ENCODE measurements around the gene PIK3R1.

Gene PIK3R1

DNA sequence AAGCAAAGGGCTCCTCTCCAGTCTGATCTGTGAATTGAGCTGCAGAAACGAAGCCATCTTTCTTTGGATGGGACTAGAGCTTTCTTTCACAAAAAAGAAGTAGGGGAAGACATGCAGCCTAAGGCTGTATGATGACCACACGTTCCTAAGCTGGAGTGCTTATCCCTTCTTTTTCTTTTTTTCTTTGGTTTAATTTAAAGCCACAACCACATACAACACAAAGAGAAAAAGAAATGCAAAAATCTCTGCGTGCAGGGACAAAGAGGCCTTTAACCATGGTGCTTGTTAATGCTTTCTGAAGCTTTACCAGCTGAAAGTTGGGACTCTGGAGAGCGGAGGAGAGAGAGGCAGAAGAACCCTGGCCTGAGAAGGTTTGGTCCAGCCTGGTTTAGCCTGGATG lies 82.1 kb downstream of the PIK3R1 start:
- H3K4me3 ChIP-seq (ENCODE audit: low read length) = no peak overlapping the region
- H3K9ac ChIP-seq (ENCODE audit: low read depth, low read length) = no peak overlapping the region
- H3K27me3 ChIP-seq (ENCODE audit: insufficient read depth, low read length) = no peaks in the 10 kb centered on the region
- no peaks in the 10 kb centered on the region for H3K9me3 ChIP-seq (ENCODE audit: insufficient read depth, low read depth, low read length)
- no peaks in the 10 kb centered on the region for H3K4me1 ChIP-seq (ENCODE audit: insufficient read depth, low read length)
- H3K27ac ChIP-seq (ENCODE audit: low read depth, low read length) = no peak overlapping the region
- WGBS = 85% methylated on average over 4 of the region's 4 CpGs
- peaks cover 61% of the 10 kb centered on the region for H3K36me3 ChIP-seq (ENCODE audit: insufficient read depth, low read length)

DNA sequence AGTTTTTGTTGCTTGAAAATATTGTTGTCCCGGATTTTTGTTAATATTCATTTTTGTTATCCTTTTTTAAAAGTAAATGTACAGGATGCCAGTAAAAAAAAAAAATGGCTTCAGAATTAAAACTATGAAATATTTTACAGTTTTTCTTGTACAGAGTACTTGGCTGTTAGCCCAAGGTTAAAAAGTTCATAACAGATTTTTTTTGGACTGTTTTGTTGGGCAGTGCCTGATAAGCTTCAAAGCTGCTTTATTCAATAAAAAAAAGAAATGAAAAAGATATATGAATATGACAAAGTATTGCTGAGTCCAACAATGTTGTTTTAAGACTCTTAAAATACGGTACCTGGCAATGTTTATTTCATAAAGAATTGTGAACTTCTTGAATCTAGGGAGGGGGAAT lies 82.9 kb downstream of the PIK3R1 start:
- Histone ChIP-seq H3K9ac (ENCODE audit: low read depth, low read length) (no peak overlapping the region), H3K4me1 (ENCODE audit: insufficient read depth, low read length) (no peaks in the 10 kb centered on the region), H3K4me3 (ENCODE audit: low read length) (no peak overlapping the region), H3K27me3 (ENCODE audit: insufficient read depth, low read length) (no peaks in the 10 kb centered on the region), H3K36me3 (ENCODE audit: insufficient read depth, low read length) (peaks cover 53% of the 10 kb centered on the region), H3K27ac (ENCODE audit: low read depth, low read length) (no peak overlapping the region), H3K9me3 (ENCODE audit: insufficient read depth, low read depth, low read length) (no peaks in the 10 kb centered on the region)
- WGBS = 96% methylated on average over 1 of the region's 2 CpGs

DNA sequence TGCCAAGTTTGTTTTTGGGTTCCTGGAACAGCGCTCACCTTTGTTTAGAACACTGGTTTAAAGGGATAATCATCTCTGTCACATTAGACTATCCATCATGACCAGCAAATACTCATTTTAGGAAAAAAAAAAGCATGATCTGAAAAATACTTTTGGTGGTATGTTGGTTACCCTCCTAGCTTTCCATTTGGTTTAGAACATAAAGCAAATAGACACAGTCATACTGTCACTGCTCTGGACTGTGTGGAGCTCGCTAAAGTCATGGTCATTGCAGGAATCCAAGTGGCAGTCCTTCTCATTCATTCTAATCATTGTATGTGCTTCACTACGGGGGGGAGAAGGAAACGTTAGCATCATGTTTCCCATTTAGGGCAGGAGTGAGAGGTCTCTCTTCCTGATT lies 83.5 kb downstream of the PIK3R1 start:
- Histone ChIP-seq H3K9me3 (ENCODE audit: insufficient read depth, low read depth, low read length) (no peaks in the 10 kb centered on the region), H3K36me3 (ENCODE audit: insufficient read depth, low read length) (peaks cover 47% of the 10 kb centered on the region)
- WGBS = 85% methylated on average over 4 of the region's 4 CpGs

DNA sequence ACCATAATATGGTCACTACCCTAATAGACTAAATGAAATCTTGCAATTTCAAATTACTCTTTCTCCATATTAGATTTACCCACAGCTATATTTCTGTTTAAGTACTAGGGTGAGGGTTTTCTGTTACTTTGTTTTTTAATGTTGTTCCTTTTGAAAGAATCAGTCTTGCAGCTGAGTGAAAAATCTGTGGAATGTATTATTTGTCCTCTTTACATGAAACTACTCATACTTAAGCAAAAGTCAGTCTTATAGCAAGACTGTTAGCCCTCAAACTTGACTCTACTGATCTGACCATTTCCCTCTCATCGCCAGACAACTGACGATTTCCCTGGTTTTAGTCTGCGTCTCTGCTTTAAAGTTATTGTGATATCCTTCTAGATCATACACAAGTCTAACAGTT lies 84.0 kb downstream of the PIK3R1 start:
- no peaks in the 10 kb centered on the region for H3K9me3 ChIP-seq (ENCODE audit: insufficient read depth, low read depth, low read length)
- no peaks in the 10 kb centered on the region for H3K4me1 ChIP-seq (ENCODE audit: insufficient read depth, low read length)
- H3K36me3 ChIP-seq (ENCODE audit: insufficient read depth, low read length) = peaks cover 42% of the 10 kb centered on the region
- 93% methylated on average over 3 of the region's 3 CpGs for WGBS
- no peak overlapping the region for H3K4me3 ChIP-seq (ENCODE audit: low read length)
- H3K27me3 ChIP-seq (ENCODE audit: insufficient read depth, low read length) = no peaks in the 10 kb centered on the region
- H3K27ac ChIP-seq (ENCODE audit: low read depth, low read length) = no peak overlapping the region
- no peak overlapping the region for H3K9ac ChIP-seq (ENCODE audit: low read depth, low read length)

More for the DNA sequence above, 83.5 kb downstream of the PIK3R1 start:
- H3K4me3 ChIP-seq (ENCODE audit: low read length) = no peak overlapping the region
- H3K27me3 ChIP-seq (ENCODE audit: insufficient read depth, low read length) = no peaks in the 10 kb centered on the region
- no peak overlapping the region for H3K27ac ChIP-seq (ENCODE audit: low read depth, low read length)
- H3K9ac ChIP-seq (ENCODE audit: low read depth, low read length) = no peak overlapping the region
- H3K4me1 ChIP-seq (ENCODE audit: insufficient read depth, low read length) = no peaks in the 10 kb centered on the region

DNA sequence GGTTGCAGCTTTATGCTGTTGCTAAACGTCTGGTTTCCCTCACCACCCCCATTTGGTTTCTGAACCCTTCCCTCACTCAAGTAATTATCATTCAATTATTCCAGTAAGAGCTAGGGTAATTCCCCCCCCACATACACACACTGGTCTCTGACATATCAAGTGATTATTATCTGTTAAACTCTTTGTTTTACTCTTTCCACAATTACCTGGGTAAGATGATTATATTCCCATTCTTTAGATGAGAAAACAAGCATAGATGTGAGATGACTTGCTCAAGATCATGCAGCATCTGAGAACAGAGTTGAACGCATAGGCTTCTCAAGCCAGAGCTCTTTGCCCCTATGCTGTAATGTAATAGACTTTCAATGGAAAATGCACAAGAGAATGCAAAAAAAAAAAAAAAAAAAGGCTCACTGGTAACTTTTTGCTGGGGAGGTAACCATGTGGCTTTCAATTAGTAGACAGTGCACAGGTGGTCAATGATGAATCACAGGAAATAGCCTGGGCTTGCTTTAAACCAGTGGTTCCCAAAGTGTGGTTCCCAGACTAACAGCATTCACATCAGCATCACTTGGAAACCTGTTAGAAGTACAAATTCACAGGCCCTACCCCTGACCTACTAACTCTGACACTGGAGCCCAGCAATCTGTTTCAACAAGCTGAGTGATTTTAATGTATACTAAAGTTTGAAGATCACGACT lies 87.6 kb downstream of the PIK3R1 start:
- Histone ChIP-seq H3K36me3 (ENCODE audit: insufficient read depth, low read length) (peaks cover 8% of the 10 kb centered on the region), H3K9ac (ENCODE audit: low read depth, low read length) (no peak overlapping the region), H3K4me3 (ENCODE audit: low read length) (no peak overlapping the region), H3K27me3 (ENCODE audit: insufficient read depth, low read length) (no peaks in the 10 kb centered on the region), H3K4me1 (ENCODE audit: insufficient read depth, low read length) (no peaks in the 10 kb centered on the region), H3K27ac (ENCODE audit: low read depth, low read length) (no peak overlapping the region), H3K9me3 (ENCODE audit: insufficient read depth, low read depth, low read length) (no peaks in the 10 kb centered on the region)
- WGBS = 72% methylated on average over 2 of the region's 3 CpGs

DNA sequence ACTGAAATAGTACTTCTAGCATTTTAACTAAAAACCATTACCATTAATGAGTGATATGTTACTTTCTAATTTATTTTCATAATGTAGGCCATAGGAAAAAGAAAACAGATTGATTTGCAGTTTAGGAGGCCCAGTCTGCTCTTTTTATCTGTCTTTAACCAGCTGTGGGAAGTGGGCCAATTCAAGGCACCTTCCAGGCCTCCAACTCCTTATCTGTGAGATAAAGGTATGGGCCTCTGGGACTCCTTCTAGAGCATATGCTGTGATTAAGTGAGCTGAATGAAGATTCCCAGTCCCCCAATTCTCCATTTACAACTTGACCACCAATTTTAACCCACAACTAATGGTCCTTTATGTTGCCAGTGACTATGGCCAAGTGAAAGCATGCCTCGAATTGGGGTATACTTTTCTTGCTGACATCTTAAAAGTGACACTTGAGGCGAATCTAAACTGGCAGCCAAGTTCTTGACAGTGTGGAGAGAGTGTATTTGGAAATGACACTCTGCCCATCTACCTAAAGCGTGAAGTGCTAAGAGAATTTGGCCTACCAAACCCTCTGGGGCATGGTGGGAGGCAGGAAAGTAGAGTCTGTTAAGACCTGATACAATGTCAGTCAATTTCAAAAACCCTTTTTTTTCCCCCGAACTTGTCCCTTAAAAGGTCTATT lies 88.3 kb downstream of the PIK3R1 start:
- Histone ChIP-seq H3K9me3 (ENCODE audit: insufficient read depth, low read depth, low read length) (no peaks in the 10 kb centered on the region), H3K4me3 (ENCODE audit: low read length) (no peak overlapping the region), H3K4me1 (ENCODE audit: insufficient read depth, low read length) (no peaks in the 10 kb centered on the region), H3K27ac (ENCODE audit: low read depth, low read length) (no peak overlapping the region), H3K9ac (ENCODE audit: low read depth, low read length) (no peak overlapping the region), H3K27me3 (ENCODE audit: insufficient read depth, low read length) (no peaks in the 10 kb centered on the region), H3K36me3 (ENCODE audit: insufficient read depth, low read length) (0 out of 2 replicates have a peak, but pooled peaks cover 1% of the 10 kb centered on the region)
- 90% methylated on average over 4 of the region's 4 CpGs for WGBS

DNA sequence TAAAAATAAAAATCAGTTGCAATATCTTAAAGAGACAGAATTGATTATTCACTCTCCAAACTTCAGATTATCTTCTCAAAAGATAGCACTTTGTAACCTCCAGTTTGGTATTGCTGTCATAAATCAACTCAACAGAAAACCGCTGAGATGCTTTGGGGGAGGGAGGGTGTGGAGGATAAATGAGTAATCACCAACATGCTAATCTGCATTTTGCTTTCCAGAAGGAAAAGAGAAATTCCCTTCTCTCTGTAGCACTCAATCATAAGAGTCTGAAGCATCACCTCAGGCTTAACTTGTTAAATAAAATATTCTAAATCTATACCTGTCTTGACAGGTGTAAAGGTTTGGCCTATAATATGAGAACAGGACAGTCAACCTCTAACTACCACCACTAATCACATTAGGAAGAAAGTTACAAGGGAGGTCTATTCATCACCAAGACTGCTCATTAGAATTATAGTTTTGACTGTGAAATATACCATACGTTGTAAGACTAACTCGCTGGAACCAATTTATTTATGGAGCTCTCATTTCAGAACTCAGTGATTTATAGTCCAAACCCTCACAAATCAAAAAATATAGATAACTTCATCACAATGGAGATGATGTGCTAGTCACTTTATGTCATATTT lies 89.0 kb downstream of the PIK3R1 start:
- WGBS = 91% methylated on average over 3 of the region's 3 CpGs
- no peak overlapping the region for H3K27ac ChIP-seq (ENCODE audit: low read depth, low read length)
- no peak overlapping the region for H3K9ac ChIP-seq (ENCODE audit: low read depth, low read length)

DNA sequence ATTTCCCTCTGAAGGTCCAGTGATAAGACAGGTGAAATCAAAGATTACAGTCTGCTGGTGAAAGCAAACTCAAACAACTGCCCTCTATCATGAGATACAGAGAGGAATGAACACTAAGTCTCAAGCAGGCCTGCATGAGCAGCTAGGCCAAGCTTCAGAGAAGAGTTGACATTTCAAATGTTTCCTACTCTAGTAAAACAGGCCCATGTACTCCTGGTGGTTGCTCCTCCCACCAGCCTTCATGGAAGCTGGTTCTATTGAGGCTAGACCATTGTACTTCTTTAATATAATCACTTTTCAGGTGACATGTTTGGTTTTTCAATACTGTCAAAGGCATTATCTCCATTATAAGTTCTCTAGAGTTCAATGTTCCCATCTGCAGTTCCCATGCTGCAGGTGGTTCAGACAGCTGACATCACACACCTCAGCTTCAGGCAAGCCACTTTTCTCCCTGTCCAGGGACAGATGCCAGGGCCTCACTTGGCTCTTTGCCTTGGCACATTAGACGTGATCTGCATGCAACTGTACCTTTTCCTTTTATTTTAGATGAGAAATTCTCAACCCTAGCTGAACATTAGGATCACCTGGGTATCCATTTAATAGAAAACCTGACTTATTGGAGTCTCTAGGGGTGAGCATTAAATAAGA lies 89.8 kb downstream of the PIK3R1 start:
- 81% methylated on average over 1 of the region's 1 CpG for WGBS
- no peak overlapping the region for H3K4me3 ChIP-seq (ENCODE audit: low read length)
- H3K27ac ChIP-seq (ENCODE audit: low read depth, low read length) = no peak overlapping the region
- H3K36me3 ChIP-seq (ENCODE audit: insufficient read depth, low read length) = no peaks in the 10 kb centered on the region
- no peaks in the 10 kb centered on the region for H3K27me3 ChIP-seq (ENCODE audit: insufficient read depth, low read length)
- H3K9me3 ChIP-seq (ENCODE audit: insufficient read depth, low read depth, low read length) = no peaks in the 10 kb centered on the region
- no peaks in the 10 kb centered on the region for H3K4me1 ChIP-seq (ENCODE audit: insufficient read depth, low read length)
- no peak overlapping the region for H3K9ac ChIP-seq (ENCODE audit: low read depth, low read length)

More for the DNA sequence above, 89.0 kb downstream of the PIK3R1 start:
- Histone ChIP-seq H3K9me3 (ENCODE audit: insufficient read depth, low read depth, low read length) (no peaks in the 10 kb centered on the region), H3K36me3 (ENCODE audit: insufficient read depth, low read length) (no peaks in the 10 kb centered on the region), H3K4me1 (ENCODE audit: insufficient read depth, low read length) (no peaks in the 10 kb centered on the region), H3K4me3 (ENCODE audit: low read length) (no peak overlapping the region), H3K27me3 (ENCODE audit: insufficient read depth, low read length) (no peaks in the 10 kb centered on the region)

DNA sequence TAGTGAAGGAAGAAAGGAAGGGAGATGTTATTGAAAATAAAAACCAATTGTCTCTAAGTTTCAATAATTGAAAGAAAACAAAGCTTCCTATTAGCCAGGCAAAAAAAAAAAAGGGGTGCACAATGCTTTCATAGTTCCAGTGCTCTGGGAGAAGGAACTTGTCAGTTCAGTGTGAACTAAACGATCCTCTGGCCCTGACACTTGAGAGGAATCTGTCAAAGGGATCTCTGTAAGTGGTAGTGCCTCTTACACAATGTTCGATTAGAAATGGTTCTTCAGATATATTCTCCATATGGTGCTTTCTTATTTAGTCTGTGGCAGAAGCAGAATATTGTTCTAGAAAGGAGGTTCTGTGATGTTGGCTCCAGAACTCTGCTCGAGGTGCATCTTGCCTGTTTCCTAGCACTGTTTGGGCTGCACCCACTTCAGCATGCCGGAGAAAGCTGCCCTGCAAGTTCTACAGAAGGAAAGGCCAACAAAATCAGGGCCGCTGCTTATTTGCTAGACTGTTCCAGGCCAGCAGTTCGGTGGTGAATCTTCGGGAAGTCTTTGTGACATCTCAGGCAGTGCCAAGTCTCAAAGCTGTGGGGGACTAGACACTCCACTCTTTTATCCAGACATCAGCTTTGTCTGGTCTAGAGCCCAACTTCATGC lies 90.9 kb downstream of the PIK3R1 start:
- H3K27ac ChIP-seq (ENCODE audit: low read depth, low read length) = no peak overlapping the region
- no peak overlapping the region for H3K4me3 ChIP-seq (ENCODE audit: low read length)
- no peaks in the 10 kb centered on the region for H3K36me3 ChIP-seq (ENCODE audit: insufficient read depth, low read length)
- no peaks in the 10 kb centered on the region for H3K27me3 ChIP-seq (ENCODE audit: insufficient read depth, low read length)
- no peaks in the 10 kb centered on the region for H3K4me1 ChIP-seq (ENCODE audit: insufficient read depth, low read length)
- H3K9ac ChIP-seq (ENCODE audit: low read depth, low read length) = no peak overlapping the region
- WGBS = 93% methylated on average over 7 of the region's 7 CpGs
- no peaks in the 10 kb centered on the region for H3K9me3 ChIP-seq (ENCODE audit: insufficient read depth, low read depth, low read length)

DNA sequence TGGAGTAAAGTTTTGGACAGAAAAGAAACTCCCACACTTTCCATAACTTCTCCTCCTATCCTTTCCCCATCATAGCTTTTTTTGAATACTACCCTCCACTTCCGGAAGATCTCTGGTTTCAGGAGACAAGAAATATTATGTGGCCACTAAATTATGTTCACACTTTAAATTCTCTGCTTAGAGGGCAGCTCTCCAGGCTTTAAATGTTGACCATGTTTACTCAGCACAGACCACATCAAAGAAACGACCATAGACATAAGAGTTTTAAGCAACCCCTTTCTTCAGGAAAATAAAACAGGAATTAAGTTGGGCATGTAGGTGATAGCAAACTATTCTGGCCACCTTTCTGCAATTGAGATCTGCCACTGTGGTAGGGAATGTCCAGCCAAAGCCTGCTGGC lies 97.8 kb downstream of the PIK3R1 start:
- no peak overlapping the region for H3K4me3 ChIP-seq (ENCODE audit: low read length)
- no peaks in the 10 kb centered on the region for H3K9me3 ChIP-seq (ENCODE audit: insufficient read depth, low read depth, low read length)
- no peak overlapping the region for H3K27ac ChIP-seq (ENCODE audit: low read depth, low read length)
- WGBS = 94% methylated on average over 1 of the region's 2 CpGs
- no peaks in the 10 kb centered on the region for H3K27me3 ChIP-seq (ENCODE audit: insufficient read depth, low read length)
- no peak overlapping the region for H3K9ac ChIP-seq (ENCODE audit: low read depth, low read length)
- no peaks in the 10 kb centered on the region for H3K36me3 ChIP-seq (ENCODE audit: insufficient read depth, low read length)
- H3K4me1 ChIP-seq (ENCODE audit: insufficient read depth, low read length) = no peaks in the 10 kb centered on the region

DNA sequence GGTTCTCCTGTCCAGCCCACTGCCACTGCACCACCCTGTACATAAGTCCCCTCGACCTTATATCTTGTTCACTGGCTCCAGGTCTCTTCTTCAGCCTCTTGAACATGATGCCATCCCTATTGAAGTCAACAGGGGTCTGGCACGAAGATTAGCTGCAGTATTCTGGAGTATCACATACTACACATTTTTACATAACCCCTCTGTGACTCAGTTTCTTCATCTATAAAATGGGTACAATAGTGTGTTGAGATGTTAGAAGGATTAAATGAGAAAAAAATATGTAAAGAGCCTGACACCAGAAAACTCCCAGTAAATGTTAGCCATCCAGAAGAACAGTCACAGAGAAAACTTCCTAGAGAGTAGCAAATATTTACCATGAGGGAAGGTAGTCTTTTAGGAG lies 98.9 kb downstream of the PIK3R1 start:
- WGBS = 95% methylated on average over 2 of the region's 2 CpGs
- Histone ChIP-seq H3K9ac (ENCODE audit: low read depth, low read length) (no peak overlapping the region), H3K9me3 (ENCODE audit: insufficient read depth, low read depth, low read length) (0 out of 2 replicates have a peak, but pooled peaks cover 3% of the 10 kb centered on the region), H3K36me3 (ENCODE audit: insufficient read depth, low read length) (no peaks in the 10 kb centered on the region), H3K27ac (ENCODE audit: low read depth, low read length) (no peak overlapping the region), H3K4me1 (ENCODE audit: insufficient read depth, low read length) (no peaks in the 10 kb centered on the region), H3K4me3 (ENCODE audit: low read length) (no peak overlapping the region), H3K27me3 (ENCODE audit: insufficient read depth, low read length) (no peaks in the 10 kb centered on the region)
